Pons (tissue), 1 donor: Measurements from ENCODE around the gene SACM1L.
"Not testable (repeated sequence)": the region's sequence is repeated elsewhere in the genome, so short reads cannot be mapped to it uniquely, and the experiment has no call there.

Source experiments
- DNase-seq: peaks from one replicate; pipeline ENCODE4 v3.0.0-alpha.2; 2016; ENCODE audit warnings: low spot score

The SACM1L gene

DNA sequence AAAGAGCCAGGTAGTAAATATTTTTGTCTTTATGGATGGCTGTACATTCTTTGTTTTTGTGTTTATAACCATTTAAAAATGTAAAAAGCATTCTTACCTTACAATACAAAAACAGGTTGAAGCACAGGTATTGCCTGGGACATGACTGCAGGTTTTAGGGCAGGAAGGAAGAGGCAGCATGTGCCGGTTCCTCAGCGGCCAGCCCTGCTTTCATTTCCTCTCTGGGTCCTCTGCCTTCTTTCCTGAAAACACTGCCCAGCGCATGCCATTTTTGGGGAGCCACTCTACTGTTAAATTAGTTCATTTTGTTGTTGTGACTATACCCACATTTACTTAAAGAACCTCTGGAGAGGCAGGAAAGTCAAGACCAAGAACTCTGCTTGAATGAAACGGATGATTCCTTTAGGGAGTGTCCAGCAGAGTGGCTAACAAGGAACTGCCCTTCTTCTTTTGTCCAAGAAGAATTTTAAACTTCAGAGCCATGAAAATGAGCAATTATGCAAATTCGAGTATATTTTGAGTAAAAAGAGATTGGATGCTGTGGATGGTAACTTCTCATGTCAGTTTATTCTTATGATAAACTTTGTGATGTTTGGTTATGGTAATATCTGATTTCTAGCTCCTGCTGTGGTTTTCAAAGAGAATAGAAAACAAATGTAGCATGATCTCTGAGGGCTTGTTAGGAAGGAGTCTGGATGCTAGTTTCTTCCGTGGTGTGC, 52.7 kb downstream of the SACM1L start:
- DNase-seq = peak; percentile 1

DNA sequence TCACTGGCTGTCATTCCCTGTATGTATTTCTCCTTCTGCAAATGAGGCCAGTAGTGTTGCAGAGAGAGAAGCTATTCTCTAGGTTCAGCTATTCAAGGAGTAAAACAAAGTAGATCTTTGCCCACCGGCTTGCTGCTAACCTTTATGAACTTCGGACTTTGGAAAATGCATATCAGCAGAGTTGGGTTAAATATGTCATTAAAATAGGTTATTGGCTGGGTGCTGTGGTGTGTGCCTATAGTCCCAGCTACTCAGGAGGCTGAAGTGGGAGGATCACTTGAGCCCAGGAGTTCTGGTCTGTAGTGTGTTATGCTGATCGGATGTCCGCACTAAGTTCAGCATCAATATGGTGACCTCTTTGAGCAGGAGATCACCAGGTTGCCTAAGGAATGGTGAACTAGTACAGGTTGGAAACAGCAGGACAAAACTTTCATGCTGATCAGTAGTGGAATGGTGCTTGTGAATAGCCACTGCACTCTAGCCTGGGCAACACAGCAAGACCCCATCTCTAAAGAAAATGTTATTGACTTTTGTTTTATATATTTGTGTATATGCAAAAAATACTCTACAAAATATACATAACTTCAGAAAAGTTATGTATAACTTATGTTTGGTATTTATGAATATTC, 53.4 kb downstream of the SACM1L start:
- no peak for DNase-seq

DNA sequence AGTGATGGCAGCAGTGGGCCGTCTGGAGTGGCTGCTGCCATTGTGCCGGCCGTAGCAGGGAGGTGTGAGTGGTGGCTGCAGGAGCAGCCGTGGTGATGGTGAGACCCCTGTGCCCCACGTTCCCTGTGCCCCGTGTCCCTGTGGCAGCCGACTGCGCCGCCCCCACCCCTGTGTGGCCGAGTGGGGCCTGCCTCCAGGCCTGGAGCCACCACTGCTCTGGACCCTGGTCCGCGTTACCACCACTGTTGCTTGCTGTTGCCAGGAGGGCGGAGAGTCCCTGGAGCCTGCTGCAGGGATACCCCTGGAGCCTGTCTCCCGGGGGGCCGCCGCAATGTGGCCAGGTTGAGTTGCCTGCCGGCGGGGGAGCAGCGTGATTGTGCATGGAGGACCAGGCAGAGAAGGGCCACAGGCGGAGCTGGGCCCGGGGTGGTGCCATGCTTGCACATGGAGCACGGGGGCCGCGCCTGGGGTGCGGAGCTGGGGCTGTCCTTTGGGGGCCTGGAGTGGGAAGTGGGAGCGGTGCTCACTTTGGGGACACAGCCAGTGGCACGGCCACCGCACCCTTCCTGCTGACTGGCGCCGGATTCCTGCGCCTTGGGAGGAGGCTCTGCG, 57.1 kb downstream of the SACM1L start:
- no peak for DNase-seq

DNA sequence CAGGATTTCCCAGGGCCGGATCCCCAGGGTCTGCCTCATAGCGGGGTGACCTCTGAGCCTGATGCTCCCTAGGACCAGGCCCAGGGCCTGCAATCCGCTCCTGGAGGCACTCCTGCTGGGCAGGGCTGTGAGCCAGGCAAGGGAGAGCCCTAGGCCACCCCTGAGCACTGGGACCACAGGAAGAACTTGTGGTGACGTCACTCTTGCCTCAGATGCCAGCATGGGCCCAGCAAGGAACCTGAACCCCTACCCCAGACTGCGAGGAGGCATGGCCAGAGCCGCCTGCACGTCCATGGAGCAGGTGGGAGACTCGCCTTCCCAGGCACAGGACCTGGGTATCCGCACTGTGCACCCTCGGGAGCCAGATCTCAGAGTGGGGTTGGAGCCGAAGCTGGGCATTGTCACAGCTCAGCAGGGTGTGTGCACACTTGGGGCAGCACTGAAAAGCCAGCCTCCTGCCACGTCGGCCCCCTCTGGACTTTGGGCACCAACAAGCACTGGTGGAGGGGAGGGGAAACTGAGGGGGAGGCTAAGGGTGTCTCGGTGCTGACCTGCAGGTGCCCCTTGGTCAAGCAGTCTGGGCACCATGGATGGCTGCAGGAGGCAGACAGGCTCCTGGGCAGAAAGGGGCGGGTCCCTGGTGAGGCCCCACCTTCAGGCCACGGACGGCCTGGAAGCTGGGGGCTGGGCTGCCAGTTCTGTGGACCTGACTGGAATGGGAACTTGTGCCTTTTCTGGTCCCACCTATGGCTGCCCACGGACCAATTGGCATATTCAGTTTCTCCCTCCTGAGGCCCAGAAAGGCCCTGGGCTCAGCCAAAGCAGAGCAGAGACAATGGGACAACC, 57.8 kb downstream of the SACM1L start:
- DNase-seq = no peak

- no peak for DNase-seq
These were observed 58.9 kb downstream of the SACM1L start for GRCh38 chr3:45748068-45748467.

GRCh38 chr3:45749036-45749600, 59.9 kb downstream of the SACM1L start:
- not testable (repeated sequence) for DNase-seq

DNA sequence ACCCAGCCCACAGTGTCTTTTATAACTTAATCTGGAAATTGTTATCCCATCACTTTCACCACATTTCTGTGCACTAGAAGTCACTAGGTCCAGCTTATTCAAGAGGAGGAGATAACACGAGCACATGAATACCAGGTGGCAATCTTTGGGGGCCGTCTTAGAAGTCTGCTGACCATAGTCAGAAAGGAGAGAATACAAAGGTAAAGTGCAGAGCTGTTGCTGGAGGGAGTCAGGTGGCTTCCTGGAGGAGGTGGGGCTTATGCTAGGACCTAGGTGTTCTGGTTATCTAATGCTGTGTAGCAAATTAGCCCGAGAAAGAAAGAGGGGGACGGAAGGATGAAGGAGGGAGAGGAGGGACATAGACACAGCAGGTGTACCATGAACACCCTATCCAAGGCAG, 60.7 kb downstream of the SACM1L start:
- no peak for DNase-seq

DNA sequence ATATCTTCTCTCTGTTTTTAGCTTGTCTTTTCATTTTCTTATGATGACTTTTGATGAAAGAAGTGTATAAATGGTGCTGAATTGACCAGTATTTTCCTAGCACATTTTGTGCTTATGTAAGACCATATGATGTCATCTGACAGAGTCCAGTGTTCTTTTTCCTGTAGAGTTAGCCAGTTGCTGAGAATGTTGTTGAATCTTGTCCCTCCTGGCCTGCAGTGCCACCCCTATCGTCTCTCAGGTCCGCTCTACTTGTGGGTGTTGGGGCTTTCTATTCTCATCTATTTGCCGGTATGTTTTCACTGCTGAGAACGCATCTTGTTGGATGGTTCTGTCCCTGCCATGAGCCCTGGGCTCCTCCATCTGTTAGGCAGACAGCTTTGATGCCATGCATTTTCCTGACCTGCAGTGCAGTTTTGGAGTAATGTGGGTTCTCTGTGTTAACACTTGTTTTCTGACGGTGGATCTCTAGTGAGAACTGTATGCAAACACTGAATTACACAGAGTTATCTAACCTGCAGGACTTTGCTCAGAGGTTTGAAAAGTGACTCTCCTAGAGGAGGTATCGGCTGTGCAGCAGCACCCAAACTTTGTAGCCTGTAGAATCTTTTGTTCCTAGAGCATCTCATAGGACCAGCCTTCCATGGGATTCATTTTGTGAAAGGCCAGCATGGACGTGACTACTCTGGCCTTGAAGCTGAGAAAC, 62.5 kb downstream of the SACM1L start:
- peak; percentile 2 for DNase-seq

DNA sequence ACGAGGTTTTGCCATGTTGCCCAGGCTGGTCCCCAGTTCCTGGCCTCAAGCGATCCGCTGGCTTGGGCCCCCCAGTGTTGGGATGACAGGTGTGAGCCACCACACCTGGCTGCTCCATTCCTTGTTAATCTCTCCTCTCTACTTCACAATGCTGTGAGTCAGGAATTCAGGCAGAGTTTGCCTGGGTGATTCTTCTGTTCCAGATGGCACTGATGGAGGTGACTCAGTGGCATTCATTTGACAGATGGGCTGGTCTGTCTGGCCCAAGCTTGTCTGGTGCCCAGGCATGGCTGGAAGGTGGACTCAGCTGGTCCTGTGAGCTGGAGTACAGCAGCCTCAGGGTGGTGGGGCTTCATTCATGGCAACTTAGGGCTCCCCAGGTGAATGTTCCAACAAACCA, 63.9 kb downstream of the SACM1L start:
- DNase-seq = no peak

DNA sequence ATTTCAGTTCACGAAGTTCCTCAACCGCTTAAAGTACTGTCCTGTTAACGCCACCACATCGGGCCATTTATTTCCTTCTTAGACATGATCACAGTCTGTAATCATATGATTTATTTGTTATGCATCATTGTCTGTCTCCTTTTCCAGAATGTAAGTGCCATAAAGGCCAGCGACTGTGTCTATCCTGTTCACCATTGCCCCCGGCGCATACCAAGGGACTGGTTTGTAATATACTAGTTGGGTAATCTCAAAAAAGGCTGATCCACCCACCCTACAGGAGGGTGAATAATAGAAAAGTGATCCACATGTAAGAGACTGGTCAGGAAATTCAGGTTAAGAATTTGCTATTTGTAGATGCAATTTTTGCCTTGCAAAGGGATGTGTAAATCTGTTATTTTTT, 65.3 kb downstream of the SACM1L start:
- no peak for DNase-seq

DNA sequence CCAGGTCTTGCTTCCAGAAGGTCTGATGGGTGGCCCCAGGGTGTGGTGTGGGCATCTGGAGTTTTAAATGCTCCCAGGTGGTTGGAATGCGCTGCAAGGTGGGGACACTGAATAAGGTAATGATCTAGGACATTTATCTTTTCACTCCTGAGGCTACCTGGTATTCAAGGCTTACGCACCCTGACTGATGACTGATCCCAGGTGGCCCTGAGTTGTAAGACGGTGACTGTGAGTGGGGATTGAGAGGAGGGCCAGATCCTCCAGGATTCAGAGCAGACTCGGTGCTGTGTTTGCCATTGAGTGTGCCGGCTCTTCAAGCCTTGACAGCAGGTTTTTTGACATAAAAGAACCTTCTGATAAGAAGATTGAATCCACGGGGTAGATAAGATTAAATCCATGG, 66.9 kb downstream of the SACM1L start:
- no peak for DNase-seq

DNA sequence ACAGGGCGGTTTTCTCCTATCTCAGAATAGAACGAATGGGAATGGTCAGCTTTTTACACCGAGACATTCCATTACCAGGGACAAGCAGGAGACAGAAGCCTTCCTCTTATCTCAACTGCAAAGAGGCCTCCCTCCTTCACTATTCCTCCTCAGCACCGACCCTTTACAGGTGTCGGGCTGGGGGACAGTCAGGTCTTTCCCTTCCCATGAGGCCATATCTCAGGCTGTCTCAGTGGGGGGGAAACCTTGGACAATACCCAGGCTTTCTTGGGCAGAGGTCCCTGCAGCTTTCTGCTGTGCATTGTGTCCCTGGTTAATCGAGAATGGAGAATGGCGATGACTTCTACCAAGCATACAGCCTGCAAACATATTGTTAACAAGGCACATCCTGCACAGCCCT, 67.9 kb downstream of the SACM1L start:
- not testable (repeated sequence) for DNase-seq

- DNase-seq = no peak
These were observed 69.7 kb downstream of the SACM1L start for GRCh38 chr3:45758871-45759270.

GRCh38 chr3:45759851-45760250, 70.7 kb downstream of the SACM1L start:
- no peak for DNase-seq

- DNase-seq = peak; percentile 17
These were observed 71.9 kb downstream of the SACM1L start for GRCh38 chr3:45760878-45761711.

- DNase-seq = no peak
These were observed 72.6 kb downstream of the SACM1L start for GRCh38 chr3:45761831-45762230.

DNA sequence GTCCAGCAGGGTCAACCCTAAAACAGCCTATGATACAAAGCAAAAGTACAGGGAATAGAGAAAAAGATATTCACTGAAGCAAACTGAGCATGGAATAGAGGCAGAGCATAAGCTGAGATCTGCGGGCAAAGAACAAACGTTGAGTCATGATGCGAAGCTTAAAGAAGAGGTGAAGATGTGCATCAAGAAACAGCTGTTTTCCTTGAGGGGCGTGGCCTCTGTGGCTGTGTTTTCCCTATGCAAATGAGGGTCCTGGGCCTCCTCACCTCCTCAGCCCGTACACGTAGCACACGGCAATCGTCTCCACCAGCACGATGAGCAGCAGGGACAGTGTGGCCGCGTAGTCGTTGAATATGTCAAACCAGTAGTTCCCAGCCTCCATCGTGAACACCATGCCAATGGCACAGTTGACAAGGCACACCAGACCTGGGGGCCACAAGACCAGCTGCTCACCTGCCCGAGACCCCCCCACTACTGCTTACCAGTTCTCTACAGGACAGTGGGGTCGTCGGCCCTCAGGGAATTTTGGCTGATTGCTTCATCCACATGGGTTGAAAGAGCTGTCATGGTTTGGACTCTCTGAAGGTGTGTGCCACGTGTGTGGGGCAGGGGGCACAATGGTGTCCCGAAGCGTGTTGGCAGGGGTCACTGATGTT, 73.6 kb downstream of the SACM1L start:
- DNase-seq = no peak

DNA sequence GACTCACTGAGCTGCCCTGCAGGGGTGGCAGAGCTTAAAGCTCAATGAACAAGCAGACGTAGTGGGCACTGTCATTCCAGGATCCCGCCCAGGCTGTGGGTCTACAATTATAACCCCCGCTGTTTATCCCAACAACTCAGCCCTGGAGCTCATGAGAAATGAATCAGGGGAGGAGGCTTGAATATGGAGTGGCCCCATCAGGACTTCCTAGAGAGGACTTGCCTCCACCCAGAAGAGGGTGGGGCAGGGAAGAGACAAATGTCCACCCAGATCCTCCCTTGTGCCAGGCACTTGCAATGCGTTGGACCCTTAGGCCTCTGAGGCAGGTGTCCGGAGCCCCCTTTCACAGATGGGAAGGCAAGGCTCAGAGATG, 74.1 kb downstream of the SACM1L start:
- no peak for DNase-seq

- no peak for DNase-seq
These were observed 76.2 kb downstream of the SACM1L start for GRCh38 chr3:45765266-45765851.

- DNase-seq = no peak
These were observed 76.8 kb downstream of the SACM1L start for GRCh38 chr3:45765958-45766357.
